ENCODE measurements around the gene RHOT1. TPM values are rescaled to one million over a fixed set of nuclear protein-coding genes. Genes with fewer than 3 reads are reported as not detected.
A peak's percentile ranks its signal among the peaks of the same experiment; 100 is the strongest.
"Not testable (repeated sequence)": the region's sequence is repeated elsewhere in the genome, so short reads cannot be mapped to it uniquely, and the experiment has no call there.

The RHOT1 gene
- polyA plus RNA-seq, 1 experiment, result 27.4 TPM

GRCh38 chr17:32111141-32111771, 31.0 kb upstream of the RHOT1 start:
- CTCF ChIA-PET, result interaction anchor here (1.3 to 1.7 kb wide), 2 partner anchors 11 to 13 kb away, joined by 4 to 6 read pairs; no protein-coding TSS in a partner anchor
- no peak for DNase-seq (ENCODE audit: low read depth)
- Histone ChIP-seq H3K36me3 (ENCODE audit: control insufficient read depth, insufficient read depth, low read length) (no peaks in the 10 kb centered on the region), H3K27me3 (ENCODE audit: control insufficient read depth, insufficient read depth, low read length) (peaks cover 2% of the 10 kb centered on the region; the same call in 1 of the 2 replicates), H3K4me3 (ENCODE audit: low read depth, low read length) (no peak overlapping the region)
- POLR2A ChIA-PET, result no interaction called here
- TF ChIP-seq, protein P1, sequence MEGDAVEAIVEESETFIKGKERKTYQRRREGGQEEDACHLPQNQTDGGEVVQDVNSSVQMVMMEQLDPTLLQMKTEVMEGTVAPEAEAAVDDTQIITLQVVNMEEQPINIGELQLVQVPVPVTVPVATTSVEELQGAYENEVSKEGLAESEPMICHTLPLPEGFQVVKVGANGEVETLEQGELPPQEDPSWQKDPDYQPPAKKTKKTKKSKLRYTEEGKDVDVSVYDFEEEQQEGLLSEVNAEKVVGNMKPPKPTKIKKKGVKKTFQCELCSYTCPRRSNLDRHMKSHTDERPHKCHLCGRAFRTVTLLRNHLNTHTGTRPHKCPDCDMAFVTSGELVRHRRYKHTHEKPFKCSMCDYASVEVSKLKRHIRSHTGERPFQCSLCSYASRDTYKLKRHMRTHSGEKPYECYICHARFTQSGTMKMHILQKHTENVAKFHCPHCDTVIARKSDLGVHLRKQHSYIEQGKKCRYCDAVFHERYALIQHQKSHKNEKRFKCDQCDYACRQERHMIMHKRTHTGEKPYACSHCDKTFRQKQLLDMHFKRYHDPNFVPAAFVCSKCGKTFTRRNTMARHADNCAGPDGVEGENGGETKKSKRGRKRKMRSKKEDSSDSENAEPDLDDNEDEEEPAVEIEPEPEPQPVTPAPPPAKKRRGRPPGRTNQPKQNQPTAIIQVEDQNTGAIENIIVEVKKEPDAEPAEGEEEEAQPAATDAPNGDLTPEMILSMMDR (IDR thresholded peaks at IDR 0.05; ENCODE audit: insufficient read depth, low read depth, low read length), result peak; percentile 44

GRCh38 chr17:32112416-32112815, 29.9 kb upstream of the RHOT1 start:
- ChIA-PET CTCF (interaction anchor here (0.6 to 1.3 kb wide), 2 partner anchors 10 to 106 kb away, joined by 3 to 5 read pairs; no protein-coding TSS in a partner anchor), POLR2A (no interaction called here)
- no peak for DNase-seq (ENCODE audit: low read depth)
- Histone ChIP-seq H3K4me3 (ENCODE audit: low read depth, low read length) (no peak overlapping the region), H3K36me3 (ENCODE audit: control insufficient read depth, insufficient read depth, low read length) (no peaks in the 10 kb centered on the region), H3K27me3 (ENCODE audit: control insufficient read depth, insufficient read depth, low read length) (peaks cover 4% of the 10 kb centered on the region)
- TF ChIP-seq, protein P1 (IDR thresholded peaks at IDR 0.05; ENCODE audit: insufficient read depth, low read depth, low read length), result no peak

DNA sequence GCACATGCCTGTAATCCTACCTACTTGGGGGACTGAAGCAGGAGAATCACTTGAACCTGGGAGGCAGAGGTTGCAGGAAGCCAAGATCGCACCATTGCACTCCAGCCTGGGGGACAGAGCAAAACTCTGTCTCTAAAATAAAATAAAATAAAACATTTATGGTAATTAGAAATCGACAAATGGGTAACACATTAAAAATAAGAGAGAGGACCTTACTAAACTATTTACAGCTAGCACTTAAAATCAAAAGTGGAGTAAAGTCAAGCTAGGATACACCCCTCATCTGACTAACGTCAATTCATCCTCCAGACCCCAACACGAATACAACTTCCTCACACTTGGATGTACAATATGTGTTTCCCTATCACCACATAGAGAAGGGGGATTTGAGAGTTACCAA, 27.8 kb upstream of the RHOT1 start:
- Histone ChIP-seq H3K36me3 (ENCODE audit: control insufficient read depth, insufficient read depth, low read length) (no peaks in the 10 kb centered on the region), H3K27me3 (ENCODE audit: control insufficient read depth, insufficient read depth, low read length) (peaks cover 9% of the 10 kb centered on the region), H3K4me3 (ENCODE audit: low read depth, low read length) (no peak overlapping the region)
- DNase-seq (ENCODE audit: low read depth), result no peak
- ChIA-PET POLR2A (no interaction called here), CTCF (no interaction called here)
- TF ChIP-seq, protein P1 (IDR thresholded peaks at IDR 0.05; ENCODE audit: insufficient read depth, low read depth, low read length), result no peak

GRCh38 chr17:32115546-32115945, 26.8 kb upstream of the RHOT1 start:
- CTCF ChIA-PET, result not testable (repeated sequence)

DNA sequence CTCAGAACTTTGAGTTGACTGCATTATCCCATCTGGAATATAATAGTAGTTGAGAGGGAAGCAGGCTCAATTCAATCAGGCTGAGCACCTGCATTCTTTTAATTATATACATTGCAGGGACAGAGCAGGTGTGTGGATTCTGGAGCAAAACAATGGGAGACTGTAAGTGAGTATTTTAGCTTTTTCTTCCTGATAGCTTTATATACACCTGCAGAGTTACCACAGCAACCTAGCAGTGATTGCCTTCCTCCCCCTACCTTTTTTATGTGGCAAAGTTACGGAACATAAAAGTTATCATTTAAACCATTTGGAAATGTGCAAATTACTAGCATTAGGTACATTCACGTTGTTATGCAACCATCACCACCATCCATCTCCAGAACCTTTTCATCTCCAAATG, 25.4 kb upstream of the RHOT1 start:
- TF ChIP-seq, protein P1 (IDR thresholded peaks at IDR 0.05; ENCODE audit: insufficient read depth, low read depth, low read length), result no peak
- CTCF ChIA-PET, result no interaction called here
- Histone ChIP-seq H3K36me3 (ENCODE audit: control insufficient read depth, insufficient read depth, low read length) (no peaks in the 10 kb centered on the region), H3K27me3 (ENCODE audit: control insufficient read depth, insufficient read depth, low read length) (peaks cover 11% of the 10 kb centered on the region), H3K4me3 (ENCODE audit: low read depth, low read length) (no peak overlapping the region)
- POLR2A ChIA-PET, result no interaction called here
- DNase-seq (ENCODE audit: low read depth), result no peak

More at GRCh38 chr17:32115546-32115945, 26.8 kb upstream of the RHOT1 start:
- POLR2A ChIA-PET; H3K36me3 ChIP-seq (ENCODE audit: control insufficient read depth, insufficient read depth, low read length); DNase-seq (ENCODE audit: low read depth); H3K4me3 ChIP-seq (ENCODE audit: low read depth, low read length); H3K27me3 ChIP-seq (ENCODE audit: control insufficient read depth, insufficient read depth, low read length): not testable (repeated sequence)

- Histone ChIP-seq H3K36me3 (ENCODE audit: control insufficient read depth, insufficient read depth, low read length) (no peaks in the 10 kb centered on the region), H3K4me3 (ENCODE audit: low read depth, low read length) (no peak overlapping the region), H3K27me3 (ENCODE audit: control insufficient read depth, insufficient read depth, low read length) (peaks cover 11% of the 10 kb centered on the region)
- TF ChIP-seq, protein P1 (IDR thresholded peaks at IDR 0.05; ENCODE audit: insufficient read depth, low read depth, low read length), result no peak
- ChIA-PET POLR2A (interaction anchor here (0.6 kb wide), 1 partner anchor 13 kb away, joined by 3 read pairs; no protein-coding TSS in a partner anchor), CTCF (no interaction called here)
- DNase-seq (ENCODE audit: low read depth), result no peak
Observed at GRCh38 chr17:32117399-32117798, 24.9 kb upstream of the RHOT1 start.

- H3K27me3 ChIP-seq (ENCODE audit: control insufficient read depth, insufficient read depth, low read length), result peaks cover 11% of the 10 kb centered on the region
- POLR2A ChIA-PET, result interaction anchor here (0.6 kb wide), 1 partner anchor 13 kb away, joined by 3 read pairs; no protein-coding TSS in a partner anchor
- DNase-seq (ENCODE audit: low read depth); H3K36me3 ChIP-seq (ENCODE audit: control insufficient read depth, insufficient read depth, low read length); H3K4me3 ChIP-seq (ENCODE audit: low read depth, low read length); CTCF ChIA-PET: not testable (repeated sequence)
Observed at GRCh38 chr17:32118088-32118487, 24.2 kb upstream of the RHOT1 start.

Data from BJ (cell line).